ENCODE data around the gene OR51B6. TPM values are rescaled to one million over a fixed set of nuclear protein-coding genes. Genes with fewer than 3 reads are reported as not detected.

Gene OR51B6
- total and polyA plus RNA-seq, 2 experiments from 2014 or later, result not detected

- TF ChIP-seq ZNF462 (CRISPR knock-in tag; IDR thresholded peaks at IDR 0.05) (no peak), ZNF331 (CRISPR knock-in tag; IDR thresholded peaks at IDR 0.05; ENCODE audit: low read depth) (no peak)
Measured at GRCh38 chr11:5339771-5340322, 11.5 kb upstream of the OR51B6 start (continued).

- ATAC-seq (no peak), DNase-seq (ENCODE audit: low spot score) (no peak)
- H3K9me3 Mint-ChIP-seq, result no peaks in the 10 kb centered on the region
- no peak within 1 kb of the TSS for H3K27ac Mint-ChIP-seq
- H3K27me3 ChIP-seq (ENCODE audit: insufficient read depth), result no peaks in the 10 kb centered on the region
- no peaks in the 10 kb centered on the region for H4K20me1 ChIP-seq (replicated peaks; ENCODE audit: insufficient read depth)
- no peak within 1 kb of the TSS for H3K4me3 ChIP-seq
- H3K27me3 Mint-ChIP-seq (ENCODE audit: insufficient read depth, low read depth, poor library complexity), result no peaks in the 10 kb centered on the region
- no peaks in the 10 kb centered on the region for H3K79me2 ChIP-seq (replicated peaks; ENCODE audit: insufficient read depth)
- H3K9me2 ChIP-seq (ENCODE audit: insufficient read depth), result peaks cover 3% of the 10 kb centered on the region; the same call in 1 of the 2 replicates
- no peaks in the 10 kb centered on the region for H3K36me3 Mint-ChIP-seq (ENCODE audit: low read depth)
- H3K4me1 ChIP-seq (ENCODE audit: insufficient read depth), result peaks cover 10% of the 10 kb centered on the region; the same call in 1 of the 2 replicates
- H3F3A ChIP-seq (replicated peaks; ENCODE audit: low read depth), result no peaks in the 10 kb centered on the region
- peaks cover 20% of the 10 kb centered on the region for H3K4me1 Mint-ChIP-seq
- H3K36me3 ChIP-seq (ENCODE audit: insufficient read depth), result no peaks in the 10 kb centered on the region
- H3K27ac ChIP-seq (ENCODE audit: low read depth), result no peak within 1 kb of the TSS
- no peak within 1 kb of the TSS for H3K4me2 ChIP-seq
- no peak within 1 kb of the TSS for H3K4me3 Mint-ChIP-seq
- no peak within 1 kb of the TSS for H2AFZ ChIP-seq
- TF ChIP-seq REST (IDR thresholded peaks at IDR 0.05; ENCODE audit: unreplicated experiment) (no peak), ZNF462 (CRISPR knock-in tag; IDR thresholded peaks at IDR 0.05) (no peak)
Measured at GRCh38 chr11:5343474-5344335, 7.6 kb upstream of the OR51B6 start, which contains the start of gene OR51B5. TSS of gene OR51B5 (minus strand) at chr11:5343524. CDS start at chr11:5343524, 0 bp downstream.

All from GM23338 (cell line).